HG03175 (cell line): ENCODE measurements around the gene B3GALT4.

Source experiments
- ATAC-seq: cut with Tn5 transposase; IDR thresholded peaks from one replicate; pipeline ENCODE4 v1.9.1; 2021; ENCODE audit warnings: mild to moderate bottlenecking, moderate library complexity; ENCODE audit not compliant: unreplicated experiment

B3GALT4 gene

DNA sequence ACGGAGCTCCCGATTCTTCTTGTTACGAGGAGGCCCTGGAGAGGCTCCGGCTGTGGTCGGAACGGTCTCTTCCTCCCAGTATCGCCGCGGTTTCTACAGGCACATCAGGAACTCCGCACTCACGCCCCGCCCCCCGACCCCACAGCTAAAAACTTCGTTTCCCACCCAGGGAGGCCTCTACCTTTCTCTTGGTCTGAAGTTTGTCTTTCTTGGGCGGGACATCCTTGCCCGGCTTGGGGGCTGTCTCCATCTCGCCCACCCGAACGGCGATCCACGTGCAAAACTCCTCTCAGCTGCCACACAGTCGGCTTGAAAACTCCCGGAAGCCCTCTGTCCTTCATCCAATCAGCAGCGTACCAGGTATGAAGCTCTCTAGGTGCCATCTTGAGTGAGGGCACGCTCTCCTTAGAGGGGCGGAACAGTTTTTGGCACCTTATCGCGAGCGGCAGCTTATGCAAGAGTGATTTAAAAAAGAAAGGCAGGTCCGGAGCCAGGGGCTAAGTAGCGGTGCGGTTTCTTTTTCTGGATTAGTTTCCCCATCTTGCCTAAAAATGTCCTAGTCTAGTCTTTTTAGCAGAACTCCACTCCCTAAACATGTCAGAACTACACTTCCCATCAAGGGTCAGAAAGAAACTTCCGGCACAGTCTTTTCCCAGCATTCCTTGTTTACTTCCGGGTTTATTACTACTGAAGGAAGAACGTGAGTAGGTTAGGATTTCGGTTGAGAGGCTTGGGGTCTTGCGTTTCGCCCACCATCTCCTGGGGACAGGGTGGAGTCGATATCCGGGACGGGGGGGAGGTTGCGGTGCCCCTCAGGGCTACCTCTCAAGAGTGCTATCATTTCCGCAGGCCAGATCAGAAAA, 12.2 kb downstream of the B3GALT4 start, which contains the start of the genes PFDN6 and WDR46:
PFDN6 (plus strand) TSS at position 681 of the 863 bp plus-strand sequence. CDS start 256 bp downstream, outside the sequence.
WDR46 (minus strand) TSS at position 319 of the 863 bp plus-strand sequence; CDS start at position 250, 69 bp downstream.
- peak; percentile 88 for ATAC-seq

DNA sequence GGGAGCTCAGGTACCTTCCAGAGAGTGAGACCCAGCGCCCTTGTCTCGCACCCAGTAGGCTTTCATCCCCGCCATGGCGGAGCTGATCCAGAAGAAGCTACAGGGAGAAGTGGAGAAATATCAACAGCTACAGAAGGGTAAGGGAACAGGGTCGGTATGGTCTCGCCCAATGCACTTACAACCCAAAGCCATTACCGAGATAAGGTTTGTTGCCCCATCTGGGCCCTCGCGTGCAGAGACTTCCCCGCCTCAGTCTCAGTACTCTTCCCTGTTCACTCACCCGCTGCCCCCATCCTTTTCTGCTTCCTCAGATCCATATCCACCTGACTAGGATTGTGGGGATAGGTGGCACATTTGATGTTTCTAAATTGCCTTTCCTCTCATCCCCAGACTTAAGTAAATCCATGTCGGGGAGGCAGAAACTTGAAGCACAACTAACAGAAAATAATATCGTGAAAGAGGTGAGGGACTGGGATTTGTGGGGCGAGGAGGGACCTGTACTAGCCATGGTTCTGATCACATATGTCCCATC, 12.9 kb downstream of the B3GALT4 start:
- ATAC-seq, result peak; percentile 8

DNA sequence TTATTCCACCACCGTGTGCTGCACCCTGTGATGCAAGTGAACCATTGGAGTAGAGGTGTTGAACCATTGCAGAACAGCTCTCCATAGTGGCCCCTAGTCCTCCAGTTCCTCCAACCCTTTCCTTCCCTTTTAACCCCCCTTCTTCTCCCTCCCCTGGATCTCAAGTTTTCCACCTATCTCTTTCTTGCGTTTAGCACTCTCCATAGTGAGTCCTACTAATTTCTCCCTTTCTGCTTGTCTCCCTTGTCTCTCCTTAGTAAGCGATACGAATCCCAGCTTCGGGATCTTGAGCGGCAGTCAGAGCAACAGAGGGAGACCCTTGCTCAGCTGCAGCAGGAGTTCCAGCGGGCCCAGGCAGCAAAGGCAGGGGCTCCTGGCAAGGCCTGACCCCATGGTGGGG, 13.5 kb downstream of the B3GALT4 start:
- ATAC-seq, result no peak

DNA sequence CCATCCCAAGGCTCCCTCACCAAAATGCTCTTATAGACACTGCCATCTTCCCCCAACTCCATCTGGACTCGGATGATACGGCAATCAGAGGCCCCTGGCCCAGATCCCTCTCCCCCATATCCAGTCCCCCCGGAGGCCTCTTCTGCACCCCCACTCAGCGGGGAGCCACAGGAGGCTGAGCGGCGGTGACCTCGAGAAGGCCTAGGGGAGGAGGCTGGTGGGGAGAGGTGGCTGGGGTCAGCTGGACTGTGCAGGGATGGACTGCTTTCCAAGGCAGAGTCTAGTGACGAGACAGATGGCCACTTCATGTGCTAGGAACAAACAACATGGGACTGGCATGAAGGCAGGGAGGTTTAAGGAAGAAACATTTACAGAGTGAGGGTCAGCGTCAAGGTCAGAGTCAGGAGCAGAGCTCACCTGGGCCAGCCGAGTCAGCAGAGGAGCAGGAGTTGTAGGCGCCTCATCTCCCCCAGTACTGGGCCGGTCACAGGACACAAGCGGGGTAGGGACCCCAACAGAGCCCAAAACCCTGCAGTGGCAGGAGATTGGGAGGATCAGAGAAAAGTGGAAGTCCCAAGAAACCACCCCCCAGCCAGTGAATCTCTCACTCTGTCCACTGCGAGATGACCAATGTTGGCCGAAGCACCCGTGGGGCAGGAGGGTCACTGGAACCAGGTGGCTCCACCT, 16.2 kb downstream of the B3GALT4 start:
- ATAC-seq, result no peak

DNA sequence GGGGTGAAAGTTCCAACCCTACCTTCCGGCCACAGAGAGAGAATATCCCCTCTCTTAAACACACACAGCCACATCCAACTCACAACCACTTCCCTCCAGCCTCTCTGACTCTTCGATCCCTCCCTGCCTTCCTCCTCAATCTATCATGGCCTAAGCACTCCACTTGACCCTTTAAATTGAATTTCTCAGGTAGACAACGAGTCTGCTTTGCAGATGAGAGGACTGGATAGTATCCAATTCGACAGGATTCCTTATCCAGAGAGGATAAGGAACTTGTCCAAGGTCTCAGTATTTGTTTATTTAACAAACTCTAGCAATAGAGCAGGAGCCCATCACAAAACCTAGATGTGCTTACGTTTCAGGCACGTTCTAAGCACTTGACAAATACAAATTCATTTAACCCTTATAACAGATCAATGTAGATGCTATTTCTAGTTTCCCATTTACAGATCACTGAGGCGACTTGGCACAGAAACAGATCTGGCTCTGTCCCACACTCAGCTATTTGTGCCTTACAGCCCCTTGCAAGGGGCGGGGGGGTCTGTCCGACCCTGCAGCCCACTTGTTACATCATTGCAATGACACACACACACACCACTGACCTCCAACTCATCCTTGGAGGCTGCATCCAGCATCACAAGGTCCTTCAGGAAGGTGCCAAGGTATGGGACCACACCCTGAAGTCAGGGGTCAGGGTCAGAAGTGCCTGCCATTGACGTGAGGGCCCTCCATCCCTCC, 17.3 kb downstream of the B3GALT4 start:
- ATAC-seq, result no peak

DNA sequence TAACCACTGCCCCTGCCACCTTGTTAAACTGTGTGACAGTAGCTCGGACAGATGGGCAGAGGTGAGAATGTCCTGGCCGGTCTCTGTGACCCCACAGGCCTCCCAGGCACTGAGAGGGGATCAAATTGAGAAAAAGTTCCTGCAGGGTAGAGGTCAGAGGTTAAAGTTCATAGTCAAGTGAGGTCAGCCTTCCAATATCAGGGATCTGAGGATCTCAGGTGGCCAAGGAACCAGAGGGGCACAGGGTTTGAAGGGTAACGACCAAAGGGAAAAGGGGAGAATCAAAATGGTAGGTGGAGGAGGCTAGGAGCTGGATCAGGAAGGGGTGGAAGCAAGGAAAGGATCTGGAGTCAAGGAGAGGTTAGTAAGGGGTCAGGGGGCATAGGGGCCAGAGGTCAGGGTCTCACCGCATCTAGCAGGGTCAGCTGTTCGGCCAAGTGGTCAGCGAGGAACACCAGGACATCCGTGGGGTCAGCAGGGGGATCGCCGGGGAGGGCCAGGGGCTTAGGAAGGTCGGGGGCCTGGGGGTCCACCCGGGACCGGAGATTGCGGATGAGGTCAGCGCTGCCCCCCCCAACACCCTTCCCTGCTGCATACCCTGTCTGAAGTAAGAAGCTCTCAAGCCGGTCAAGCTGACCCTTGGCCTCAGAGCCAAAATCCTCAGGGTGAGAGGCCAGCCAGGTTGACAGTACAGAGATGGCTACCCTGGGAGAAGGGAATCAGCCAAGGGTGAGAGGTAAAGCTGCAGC, 18.9 kb downstream of the B3GALT4 start:
- no peak for ATAC-seq

DNA sequence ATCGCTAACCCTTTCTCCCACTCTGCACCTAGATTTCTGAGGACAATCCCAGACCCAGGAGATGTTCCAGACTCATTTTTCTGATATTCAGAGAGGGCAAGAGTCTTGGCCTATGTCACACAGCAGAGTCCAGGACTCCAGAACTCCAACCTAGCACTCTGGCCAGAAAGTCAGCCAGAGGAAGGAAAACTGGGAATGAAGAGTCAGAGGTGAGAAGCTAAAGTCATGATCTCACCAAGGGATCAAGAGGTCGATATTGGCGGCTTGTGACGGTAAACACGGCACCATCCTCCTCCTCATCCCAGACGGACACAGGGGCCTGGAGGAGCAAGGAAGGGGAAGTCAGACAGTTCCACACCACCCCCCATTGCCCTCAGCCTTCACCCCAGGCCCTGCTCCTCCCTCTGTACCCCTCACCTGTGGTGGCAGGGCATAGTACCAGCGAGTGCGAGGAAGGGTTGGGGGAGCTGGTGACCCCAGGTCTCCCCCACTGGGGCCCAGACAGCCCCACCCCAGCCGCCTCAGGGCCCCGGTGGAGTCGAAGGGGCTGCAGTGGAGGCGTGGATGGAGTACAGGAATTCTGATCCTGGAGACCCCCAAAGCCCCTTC, 20.0 kb downstream of the B3GALT4 start:
- no peak for ATAC-seq

DNA sequence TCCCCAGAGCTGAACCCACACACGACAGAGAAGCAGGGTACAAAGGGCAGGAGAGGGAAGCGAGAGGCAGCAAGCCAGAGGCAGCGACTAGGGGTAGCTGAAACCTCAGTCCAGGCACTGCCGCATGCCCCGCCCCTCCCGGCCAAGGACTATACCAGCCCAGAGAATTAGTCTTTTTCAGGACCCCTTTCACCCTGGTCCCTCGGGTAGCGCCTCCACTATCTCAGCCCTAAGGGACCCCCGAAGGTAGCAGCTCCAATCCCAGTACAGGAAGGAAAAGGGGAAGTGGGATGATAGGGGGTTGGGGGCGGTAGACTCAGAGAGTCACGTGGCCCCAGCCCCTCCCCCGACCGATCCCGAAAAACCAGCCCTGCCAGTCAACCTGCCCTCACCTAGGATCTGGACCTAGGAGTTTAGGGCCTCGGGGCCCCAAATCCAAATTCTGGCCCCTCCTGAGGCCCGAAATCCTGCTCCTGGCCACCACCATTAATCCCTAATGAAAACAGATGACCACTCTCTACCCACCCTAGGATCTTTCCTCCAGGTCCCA, 20.6 kb downstream of the B3GALT4 start:
- no peak for ATAC-seq

DNA sequence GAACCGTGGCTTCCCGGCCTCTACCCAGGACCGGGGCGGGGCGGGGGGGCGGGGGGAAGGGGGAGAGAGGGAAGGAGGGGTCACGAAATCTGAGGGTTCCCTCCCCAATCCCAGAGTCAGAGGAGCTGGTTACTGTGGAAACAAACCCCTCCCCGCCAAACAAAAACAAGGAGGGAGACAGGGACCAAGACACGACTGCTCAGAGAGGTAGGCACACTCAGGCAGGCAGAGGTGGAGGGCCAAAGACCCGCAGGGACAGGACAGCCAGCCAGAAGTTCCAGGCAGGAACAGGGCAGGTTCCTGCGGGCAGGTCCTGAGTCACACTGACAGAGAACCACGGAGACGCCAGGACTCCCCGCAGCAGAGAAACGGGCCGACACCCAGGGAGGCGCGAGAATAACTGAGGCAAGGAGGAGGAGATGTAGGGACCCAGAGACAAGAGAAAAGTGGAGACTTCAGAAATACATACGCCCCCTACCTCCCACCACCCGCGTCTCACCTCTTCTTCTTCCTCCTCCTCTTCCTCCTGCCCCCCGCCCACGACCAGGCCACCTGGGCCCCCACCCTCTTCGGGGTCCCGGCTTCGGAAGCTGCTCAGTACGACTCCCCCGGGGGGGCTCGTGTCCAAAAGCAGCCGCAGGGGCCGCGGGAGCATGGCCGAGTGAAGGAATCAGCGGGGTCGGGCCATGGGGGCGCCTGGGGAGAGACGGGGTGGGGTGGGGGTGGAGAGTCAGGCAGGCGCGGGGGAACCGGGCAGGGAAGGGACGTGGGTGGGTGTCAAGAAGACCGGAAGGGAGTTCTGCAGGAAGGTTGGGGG, 21.2 kb downstream of the B3GALT4 start:
- ATAC-seq, result no peak

DNA sequence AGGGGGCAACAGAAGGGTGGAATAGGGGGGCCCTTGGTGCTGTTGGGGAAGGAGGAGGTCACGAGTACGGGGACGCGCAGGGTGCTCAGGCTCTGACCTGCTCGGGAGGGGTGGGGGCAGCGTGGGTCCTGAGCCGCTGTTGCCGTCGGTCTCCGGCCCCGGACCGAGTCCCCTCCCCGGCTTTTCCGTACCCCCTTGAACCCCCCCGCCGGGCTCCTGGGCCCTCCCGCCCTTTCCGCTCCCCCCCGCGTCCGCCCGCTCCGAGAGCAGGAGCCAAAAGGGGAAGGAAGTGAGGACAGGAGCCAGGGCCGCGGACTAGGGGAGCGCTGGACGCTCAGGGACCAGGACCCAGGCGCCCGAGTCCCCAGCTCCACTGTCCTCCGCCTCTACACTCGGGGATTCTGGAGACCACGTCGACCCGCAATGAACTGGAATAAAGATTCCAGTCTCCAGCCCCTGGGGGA, 21.9 kb downstream of the B3GALT4 start, which contains the start of gene RGL2:
RGL2 (minus strand) TSS at position 170 of the 464 bp plus-strand sequence. CDS start 332 bp downstream, outside the sequence.
- ATAC-seq, result peak; percentile 28

DNA sequence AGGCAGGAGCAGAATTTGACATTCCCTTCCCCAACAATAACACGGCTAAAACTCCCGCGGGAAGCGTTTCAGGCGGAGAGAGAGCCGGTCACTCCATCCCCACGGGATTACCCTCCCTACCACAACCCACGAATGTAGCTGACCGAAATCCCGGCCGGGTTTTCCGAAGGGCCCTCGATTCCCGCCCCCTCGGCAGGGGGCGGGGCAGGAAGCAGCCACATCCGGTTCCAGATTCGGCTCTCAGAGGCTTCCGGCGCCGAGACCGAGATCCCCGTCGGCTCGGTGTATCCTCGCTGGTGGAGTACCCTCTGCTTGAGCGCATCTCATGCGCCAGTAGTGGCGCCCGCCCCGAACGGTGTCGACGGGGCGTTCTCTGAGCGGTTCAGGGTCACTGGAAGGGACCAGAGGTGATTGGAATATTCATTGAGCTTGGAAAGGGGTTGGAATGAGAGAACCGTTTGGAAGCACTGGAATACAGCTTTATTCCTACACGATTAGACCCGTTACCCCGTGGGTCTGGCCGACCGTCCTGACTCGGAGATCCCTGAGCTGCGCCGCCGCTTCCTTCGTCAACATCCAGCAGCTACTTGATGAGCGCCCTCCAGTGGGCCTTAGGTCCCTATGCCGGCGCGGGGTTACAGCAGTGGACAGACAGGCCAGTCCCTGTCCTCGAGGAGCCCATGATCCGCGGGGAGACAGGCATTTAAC, 22.5 kb downstream of the B3GALT4 start:
- ATAC-seq, result peak; percentile 79

DNA sequence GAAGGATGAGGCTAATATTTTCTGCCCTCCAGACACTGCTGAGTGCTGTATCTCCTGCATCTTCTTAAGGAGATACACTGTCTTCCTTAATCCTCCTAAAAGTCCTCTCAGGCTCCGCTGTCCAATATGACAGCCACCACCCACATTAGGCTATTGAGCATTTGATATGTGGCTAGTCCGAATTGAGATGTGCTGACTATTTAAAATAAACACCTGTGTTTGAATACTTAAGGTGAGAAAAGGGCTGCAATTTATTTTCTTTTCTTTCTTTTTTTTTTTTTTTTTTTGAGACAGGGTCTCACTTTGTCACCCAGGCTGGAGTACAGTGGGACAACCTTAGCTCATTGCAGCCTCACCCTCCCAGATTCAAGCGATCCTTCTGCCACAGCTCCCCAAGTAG, 25.0 kb downstream of the B3GALT4 start:
- ATAC-seq, result no peak

DNA sequence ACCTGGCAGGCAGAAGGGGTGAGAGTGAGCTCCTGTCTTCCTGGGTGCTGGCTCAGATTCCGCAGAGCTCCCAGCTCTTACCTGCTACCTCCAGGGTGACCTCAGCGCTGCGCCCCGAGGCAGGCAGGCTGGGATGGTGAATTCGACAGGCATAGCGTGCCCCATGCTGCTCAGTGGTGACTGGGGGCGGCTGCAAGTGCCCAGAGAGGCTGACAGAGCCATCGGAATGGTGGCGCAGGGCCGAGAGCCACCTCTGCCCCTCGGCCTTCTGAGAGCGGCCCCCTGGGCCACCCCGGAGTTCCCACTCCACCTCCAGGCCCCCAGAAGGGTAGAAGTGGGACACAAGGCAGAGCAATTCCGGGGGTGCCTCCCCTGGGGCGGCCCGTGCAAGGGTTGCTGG, 27.3 kb downstream of the B3GALT4 start:
- no peak for ATAC-seq

DNA sequence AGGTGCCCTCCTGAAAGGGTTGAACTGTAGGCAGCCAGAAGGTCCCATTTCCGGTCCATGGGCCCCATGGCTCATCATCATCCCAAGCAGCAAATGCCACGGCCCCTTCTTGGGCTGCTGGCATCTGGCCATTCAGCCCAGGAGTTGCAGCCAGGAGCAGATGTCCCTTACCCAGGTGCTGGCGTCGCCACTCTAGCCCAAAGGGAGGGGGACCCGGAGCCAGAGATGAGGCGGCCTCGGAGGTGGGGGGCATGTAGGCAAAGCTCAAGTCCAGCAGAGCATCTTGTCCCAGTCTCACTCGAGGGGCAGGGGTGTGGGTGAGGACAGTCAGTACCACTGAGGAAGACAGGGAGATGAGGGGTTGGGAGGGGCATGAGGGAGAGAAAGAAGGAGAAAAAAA, 28.1 kb downstream of the B3GALT4 start:
- no peak for ATAC-seq

DNA sequence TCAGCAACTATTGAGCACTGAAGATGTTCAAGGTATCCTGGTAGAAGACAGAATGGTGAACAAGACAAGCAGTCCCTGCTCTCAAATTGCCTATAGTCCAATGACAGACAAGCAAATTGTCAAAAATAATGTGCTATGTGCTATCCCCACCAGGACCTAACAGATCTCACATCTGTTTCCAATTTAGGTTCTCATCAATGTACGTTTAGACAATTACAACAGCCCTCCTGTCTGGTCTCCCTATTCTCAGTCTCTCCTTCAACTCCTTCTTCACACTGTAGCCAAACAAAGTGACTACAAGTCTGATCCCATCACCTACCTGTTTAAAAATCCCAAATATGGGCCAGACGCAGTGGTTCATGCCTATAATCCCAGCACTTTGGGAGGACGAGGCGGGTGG, 29.4 kb downstream of the B3GALT4 start:
- no peak for ATAC-seq

DNA sequence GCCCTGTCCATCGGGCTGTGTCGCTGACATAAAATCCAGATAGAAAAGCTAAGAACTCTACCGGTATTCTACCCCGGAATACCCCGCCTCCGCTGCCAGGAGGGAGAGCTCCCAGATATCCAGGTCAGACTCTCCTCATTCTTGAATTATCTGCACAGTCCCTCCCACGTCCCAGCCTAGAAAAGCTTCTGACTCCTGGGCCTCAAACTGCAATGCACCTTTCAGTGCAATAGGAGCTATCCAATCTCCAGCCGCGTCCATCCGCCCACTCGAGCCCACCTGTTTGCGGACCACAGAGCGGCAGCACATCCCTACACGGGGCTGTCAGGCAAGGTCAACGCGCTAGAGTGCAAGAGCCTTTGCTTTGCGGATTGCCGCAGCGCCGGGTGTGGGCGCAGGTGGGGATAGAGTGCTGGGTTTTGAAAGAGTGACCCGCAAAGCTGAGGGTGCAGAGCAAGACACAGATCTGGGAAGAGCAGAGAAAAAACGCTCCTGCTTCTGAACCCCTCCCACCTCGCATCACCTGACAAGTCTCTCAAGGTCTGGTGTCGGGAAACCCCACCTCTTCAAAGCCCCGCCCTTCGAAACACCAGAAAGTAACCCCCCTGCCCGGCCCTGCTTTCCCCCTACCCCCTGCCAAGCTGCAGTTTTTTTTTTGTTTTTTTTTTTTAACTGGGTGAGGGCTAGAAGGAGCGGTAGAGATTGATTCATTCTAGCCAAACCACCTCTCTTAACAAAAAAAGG, 35.6 kb downstream of the B3GALT4 start:
- ATAC-seq, result peak; percentile 31

DNA sequence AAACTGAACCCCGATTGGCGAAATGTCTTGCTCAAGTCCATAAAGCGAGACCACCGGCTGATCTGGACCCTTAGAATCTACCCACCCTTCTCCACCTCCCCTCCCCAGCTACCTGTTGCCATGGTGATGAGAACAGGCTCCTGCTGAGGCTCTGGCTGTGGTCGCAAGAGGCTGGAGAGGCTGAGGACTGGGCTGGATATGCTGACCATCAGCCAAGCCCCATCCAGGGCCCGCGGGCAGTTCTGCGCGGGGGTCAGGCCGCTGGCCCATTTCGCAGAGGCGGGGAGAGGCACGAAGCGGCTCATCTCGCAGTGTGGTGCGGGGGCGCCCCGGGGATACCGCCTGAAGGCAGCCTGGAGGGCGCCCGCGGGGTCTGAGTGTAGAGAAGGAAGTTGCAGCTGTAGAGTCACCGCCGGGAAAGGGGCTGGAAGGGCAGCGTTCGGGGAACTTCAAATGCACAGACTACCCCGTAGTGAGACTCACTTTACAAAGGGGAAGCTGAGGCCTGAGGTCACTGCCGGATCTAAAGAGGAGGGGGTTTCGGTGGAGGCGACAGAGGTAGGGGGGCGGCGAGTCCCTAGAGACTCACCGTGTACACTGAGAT, 36.3 kb downstream of the B3GALT4 start:
- no peak for ATAC-seq
